Measurements from ENCODE around the gene TSHZ3. TPM values are rescaled to one million over a fixed set of nuclear protein-coding genes. Genes with fewer than 3 reads are reported as not detected.

TSHZ3 gene
- total and polyA plus RNA-seq, 2 of the 8 experiments (the other 6 are each of a cell fraction or from before 2014, with no cell fraction given): 3.1 to 12.3 TPM

- TF ChIP-seq ATF2 (IDR thresholded peaks at IDR 0.05; ENCODE audit: low read length) (no peak), SAP30 (IDR thresholded peaks at IDR 0.05; ENCODE audit: insufficient read depth, insufficient replicate concordance, low read length) (no peak), RXRA (IDR thresholded peaks at IDR 0.05; ENCODE audit: insufficient read depth, low read depth, low read length) (no peak), ZNF274 (IDR thresholded peaks at IDR 0.05; ENCODE audit: borderline replicate concordance, extremely low read depth, low read length) (no peak), TCF12 (IDR thresholded peaks at IDR 0.05; ENCODE audit: low read depth, low read length) (no peak)
These were observed 49.6 kb downstream of the TSHZ3 start (continued) for GRCh38 chr19:31299665-31300064.
